ENCODE measurements around the gene B4GALNT4. TPM values are rescaled to one million over a fixed set of nuclear protein-coding genes. Genes with fewer than 3 reads are reported as not detected.

Gene B4GALNT4
- total and polyA plus RNA-seq, 2 of the 4 experiments (the other 2 are of a cell fraction): 5.2 to 38.6 TPM

GRCh38 chr11:398826-399225 is 29.5 kb downstream of the B4GALNT4 start:
- DNase-seq (no peak), ATAC-seq (ENCODE audit: low read depth) (no peak)
- Histone ChIP-seq H2BK15ac (ENCODE audit: low read depth, low read length) (no peak overlapping the region), H4K5ac (ENCODE audit: low read depth, low read length) (no peak overlapping the region), H4K20me1 (ENCODE audit: insufficient read depth, low read length) (no peaks in the 10 kb centered on the region), H3K79me1 (ENCODE audit: low read depth in 1 of 2, low read length in 2 of 2) (no peaks in the 10 kb centered on the region), H3K27ac (ENCODE audit: insufficient read depth, low read length) (no peak overlapping the region), H3K36me3 (ENCODE audit: control insufficient read depth, insufficient read depth, low read length) (no peaks in the 10 kb centered on the region), H2BK20ac (ENCODE audit: low read depth, low read length) (no peak overlapping the region), H3K9me1 (ENCODE audit: insufficient read depth, low read length) (peaks cover 2% of the 10 kb centered on the region; the same call in 1 of the 2 replicates), H4K8ac (ENCODE audit: low read depth in 2 of 2, low read length in 2 of 2) (no peak overlapping the region), H3K4me3 (ENCODE audit: insufficient read depth, low read depth, low read length) (no peak overlapping the region), H3K9ac (ENCODE audit: low read depth, low read length) (no peak overlapping the region), H3K9me3 (ENCODE audit: control insufficient read depth, insufficient read depth, low read length) (peaks cover 5% of the 10 kb centered on the region; the same call in 1 of the 2 replicates), H2BK120ac (ENCODE audit: low read depth, low read length) (no peak overlapping the region), H4K91ac (ENCODE audit: insufficient read depth, low read depth, low read length) (no peak overlapping the region), H3K4ac (ENCODE audit: low read depth, low read length) (no peak overlapping the region), H2AK9ac (replicated peaks; ENCODE audit: low read depth, low read length, poor library complexity) (no peak overlapping the region), H3K4me1 (ENCODE audit: control insufficient read depth, insufficient read depth, low read length) (peaks cover 13% of the 10 kb centered on the region), H3K56ac (ENCODE audit: extremely low read depth, insufficient read depth, low read length) (no peak overlapping the region), H3K4me2 (ENCODE audit: low read depth, low read length) (no peak overlapping the region), H3K18ac (ENCODE audit: low read depth, low read length) (no peak overlapping the region), H2BK5ac (ENCODE audit: low read depth, low read length, poor library complexity, severe bottlenecking) (no peak overlapping the region), H3K14ac (replicated peaks; ENCODE audit: low read depth, low read length) (no peak overlapping the region), H3K27me3 (ENCODE audit: control insufficient read depth, insufficient read depth, low read length) (peaks cover 16% of the 10 kb centered on the region), H2AK5ac (ENCODE audit: low read depth, low read length) (no peak overlapping the region), H2AFZ (replicated peaks; ENCODE audit: low read length, poor library complexity) (no peak overlapping the region), H3K23ac (ENCODE audit: low read depth, low read length) (no peak overlapping the region)
- intact Hi-C loops (cut with micrococcal nuclease): no loop called here
- TF ChIP-seq RAD21 (IDR thresholded peaks at IDR 0.05; ENCODE audit: low read length) (no peak), FOS (IDR thresholded peaks at IDR 0.05; ENCODE audit: low read depth, low read length) (no peak), CEBPB (IDR thresholded peaks at IDR 0.05; ENCODE audit: low read depth, low read length) (no peak), MXI1 (IDR thresholded peaks at IDR 0.05; ENCODE audit: borderline replicate concordance, low read depth, low read length) (no peak), RCOR1 (IDR thresholded peaks at IDR 0.05; ENCODE audit: insufficient replicate concordance, low read length) (no peak), SMC3 (IDR thresholded peaks at IDR 0.05; ENCODE audit: low read depth, low read length) (no peak), MAFK (IDR thresholded peaks at IDR 0.05; ENCODE audit: low read depth, low read length) (no peak), CHD1 (IDR thresholded peaks at IDR 0.05; ENCODE audit: low read depth, low read length) (no peak), CTCF (conservative IDR thresholded peaks at IDR 0.05; ENCODE audit: low read depth, low read length) (no peak), USF2 (IDR thresholded peaks at IDR 0.05; ENCODE audit: low read depth, low read length) (no peak), ELK1 (IDR thresholded peaks at IDR 0.05; ENCODE audit: borderline replicate concordance, low read depth, low read length) (no peak), BHLHE40 (IDR thresholded peaks at IDR 0.05; ENCODE audit: low read depth, low read length) (no peak), MAZ (IDR thresholded peaks at IDR 0.05; ENCODE audit: borderline replicate concordance, low read depth, low read length) (no peak), RFX5 (IDR thresholded peaks at IDR 0.05; ENCODE audit: low read depth, low read length) (no peak), NFE2L2 (IDR thresholded peaks at IDR 0.05; ENCODE audit: low read depth, low read length) (no peak), POLR2A (IDR thresholded peaks at IDR 0.05; ENCODE audit: low read depth, low read length) (no peak)
- 98% methylated on average over 13 of the region's 20 CpGs; no CpG with 5 or more reads in 1 of the 2 experiments for WGBS, 2 experiments (ENCODE audit: extremely low coverage in 2 of 2, insufficient read length in 1 of 2)
- POLR2A ChIA-PET (ENCODE audit: unreplicated experiment): interaction anchor here (0.6 kb wide), 1 partner anchor 163 kb away, joined by 3 read pairs; no protein-coding TSS in a partner anchor
- no TSS peak for BruUV-seq (replicated peaks)
- dilution Hi-C loops (cut with HindIII; ENCODE audit: low sequenced_read_pairs, unreplicated experiment): no loop called here
- CTCF ChIA-PET: no interaction called here
- in situ Hi-C loops (cut with MboI; ENCODE audit: low sequenced_read_pairs): no loop called here
